H54 (cell line): ENCODE data around the gene GPRC5D.

Source experiments
- DNase-seq: peaks from one replicate; pipeline ENCODE4 v3.0.0; 2011; ENCODE audit warnings: low spot score, mixed read lengths; ENCODE audit not compliant: insufficient read length
- FAIRE-seq: peaks from 3 replicates; lab custom pipeline; 2011; peaks lifted over from hg19 to GRCh38; lab: Jason Lieb, UNC
- POLR2A ChIP-seq: IDR thresholded peaks from 2 replicates; pipeline ENCODE4 v1.6.1; 2011; ENCODE audit warnings: low read depth, mild to moderate bottlenecking, low read length

GPRC5D gene

GRCh38 chr12:12934556-12934955 is 17.4 kb downstream of the GPRC5D start:
- FAIRE-seq (no peak), DNase-seq (no peak)
- no peak for TF ChIP-seq POLR2A

DNA sequence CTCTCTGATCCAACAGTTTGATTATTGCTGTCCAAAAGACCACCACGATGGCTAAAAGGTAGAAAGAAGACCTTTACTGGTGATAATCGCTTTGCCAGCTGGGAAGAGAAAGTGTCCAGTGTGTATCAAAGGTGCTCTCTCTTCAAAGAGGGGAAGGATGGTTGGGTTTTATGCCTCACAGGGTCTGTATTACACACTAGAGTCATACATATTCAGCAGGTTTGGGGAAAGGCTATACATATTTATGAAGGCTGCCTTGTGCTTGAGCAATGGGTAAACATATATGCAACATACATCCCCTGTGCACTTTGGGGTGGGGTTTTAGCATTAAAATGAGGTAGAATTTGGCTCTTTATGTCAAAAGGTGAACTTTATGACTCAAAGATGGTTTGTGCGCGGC is 18.2 kb downstream of the GPRC5D start:
- TF ChIP-seq POLR2A, result no peak
- DNase-seq, result no peak
- FAIRE-seq, result no peak

- DNase-seq, result no peak
- FAIRE-seq, result no peak
- TF ChIP-seq POLR2A, result no peak
Observed at GRCh38 chr12:12930633-12931219, 21.2 kb downstream of the GPRC5D start.

GRCh38 chr12:12929696-12930095 is 22.3 kb downstream of the GPRC5D start:
- FAIRE-seq, result no peak
- DNase-seq, result no peak
- TF ChIP-seq POLR2A, result no peak

- no peak for DNase-seq
- FAIRE-seq, result no peak
- no peak for TF ChIP-seq POLR2A
Observed at GRCh38 chr12:12927211-12928079, 24.5 kb downstream of the GPRC5D start.

GRCh38 chr12:12926571-12927071 is 25.3 kb downstream of the GPRC5D start:
- FAIRE-seq (no peak), DNase-seq (no peak)
- TF ChIP-seq POLR2A, result no peak

DNA sequence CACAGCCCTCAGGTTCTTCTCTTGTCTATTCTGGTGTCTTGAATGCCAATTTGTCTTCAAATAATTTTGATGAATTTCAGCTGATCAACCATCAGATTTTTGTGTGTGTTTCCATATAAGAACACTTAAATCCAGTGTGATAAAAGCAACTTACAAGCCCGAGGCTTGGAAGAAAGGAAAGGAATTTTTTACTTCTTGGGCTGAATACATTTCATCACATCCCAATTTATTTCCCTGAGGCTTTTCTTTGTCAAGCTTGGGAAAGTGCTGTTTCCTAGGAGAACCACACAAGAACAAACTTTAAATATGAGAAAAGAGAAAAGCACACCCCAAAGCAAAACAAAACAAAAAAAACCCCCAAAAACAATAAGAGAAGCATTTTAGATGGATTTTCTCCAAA is 26.6 kb downstream of the GPRC5D start:
- DNase-seq (no peak), FAIRE-seq (no peak)
- TF ChIP-seq POLR2A, result no peak

DNA sequence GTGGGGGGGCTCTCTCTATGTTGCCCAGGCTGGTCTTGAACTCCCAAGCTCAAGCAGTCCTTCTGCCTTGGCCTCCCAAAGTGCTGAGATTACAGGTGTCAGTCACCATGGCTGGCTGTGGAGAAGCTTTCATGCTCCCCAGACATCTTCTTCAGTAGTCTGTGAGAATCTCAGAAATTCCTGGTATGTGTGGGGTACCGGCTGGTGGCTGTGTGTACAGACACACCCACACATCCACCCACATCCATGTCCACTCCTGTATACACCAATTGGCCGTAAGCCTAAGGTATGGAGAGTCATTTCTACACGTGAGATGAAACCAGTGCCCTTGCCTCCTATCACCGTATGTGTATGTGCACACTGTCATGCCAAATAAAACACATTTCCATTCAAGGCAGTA is 27.8 kb downstream of the GPRC5D start:
- TF ChIP-seq POLR2A, result no peak
- no peak for DNase-seq
- FAIRE-seq, result no peak

DNA sequence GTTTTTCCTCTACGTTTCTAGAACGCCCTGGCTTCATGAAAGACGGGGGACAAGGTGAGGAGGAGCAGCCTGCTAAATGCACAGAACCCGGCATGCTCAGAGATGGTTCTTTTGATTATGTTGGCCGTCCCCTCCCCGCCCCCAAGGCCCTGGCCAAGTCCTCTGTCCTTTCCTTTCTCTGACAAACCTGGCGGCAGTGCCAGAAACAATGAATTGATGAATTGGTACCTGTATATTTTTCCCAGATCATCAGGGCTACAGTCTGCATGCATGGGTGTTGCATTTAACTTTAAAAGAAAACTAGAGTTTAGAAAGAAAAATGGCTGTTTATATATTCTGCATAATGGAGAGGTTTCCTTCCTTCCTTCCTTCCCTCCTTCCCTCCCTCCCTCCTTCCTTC is 29.0 kb downstream of the GPRC5D start:
- DNase-seq (no peak), FAIRE-seq (no peak)
- no peak for TF ChIP-seq POLR2A

DNA sequence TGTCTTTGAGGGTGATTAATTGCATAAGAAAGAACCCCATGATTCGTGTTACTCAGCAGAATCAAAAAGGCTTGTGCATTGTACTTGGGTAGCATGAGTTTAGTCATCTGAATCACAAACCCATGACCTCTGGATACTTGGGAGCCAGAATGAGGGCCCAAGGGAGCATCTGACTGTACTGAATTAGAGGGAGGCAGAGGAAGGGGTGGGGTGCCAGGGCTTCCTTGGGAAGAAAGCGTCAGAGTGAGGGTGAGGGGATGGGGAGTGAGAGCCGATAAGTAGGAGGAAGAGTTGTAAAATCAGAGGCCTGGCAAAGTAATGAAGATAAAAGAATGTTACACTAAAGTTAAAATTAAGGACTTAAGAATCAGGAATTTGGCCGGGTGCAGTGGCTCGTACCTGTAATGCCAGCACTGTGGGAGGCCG is 29.8 kb downstream of the GPRC5D start:
- DNase-seq, result peak; percentile 34
- no peak for TF ChIP-seq POLR2A
- FAIRE-seq, result no peak

- DNase-seq (no peak), FAIRE-seq (no peak)
- no peak for TF ChIP-seq POLR2A
Observed at GRCh38 chr12:12919666-12920435, 32.1 kb downstream of the GPRC5D start.

GRCh38 chr12:12918781-12919389 is 33.1 kb downstream of the GPRC5D start:
- DNase-seq (no peak), FAIRE-seq (no peak)
- TF ChIP-seq POLR2A, result no peak

DNA sequence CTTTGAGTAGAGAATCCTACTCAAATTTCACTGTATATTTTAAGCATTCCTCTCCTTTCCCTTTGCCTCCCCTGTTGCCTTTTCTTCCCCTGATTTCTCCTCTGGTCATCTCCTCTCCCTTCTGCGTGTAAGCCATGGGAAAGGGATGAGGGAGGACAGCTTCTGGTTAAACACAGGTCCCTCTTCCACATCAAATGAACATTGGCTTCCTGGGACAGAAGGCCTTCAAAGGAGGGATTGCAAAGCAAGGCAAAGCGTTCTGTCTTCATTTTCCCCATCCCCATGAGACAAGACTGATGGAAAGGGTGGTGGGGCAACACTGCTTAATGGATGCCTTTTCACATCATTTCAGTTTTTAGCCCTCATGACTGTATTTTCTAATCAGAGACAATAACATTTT is 34.5 kb downstream of the GPRC5D start:
- FAIRE-seq (no peak), DNase-seq (no peak)
- TF ChIP-seq POLR2A, result no peak
